HCT116 (cell line): Measurements from ENCODE around the gene COL28A1. TPM values are rescaled to one million over a fixed set of nuclear protein-coding genes. Genes with fewer than 3 reads are reported as not detected.

Experiments used
- ATAC-seq: fragments of 200-7000 bp; cut with Tn5 transposase; 2 replicates; pipeline ENCODE4 v1.9.1; 2020; ENCODE audit warnings: mild to moderate bottlenecking, moderate library complexity
- BruUV-seq: library from RNA; stranded (reverse); fragments of 400-500 nt; replicated peaks from 2 replicates; lab custom pipeline; 2021; lab: Mats Ljungman, UMichigan
- CTCF ChIA-PET: fragments of 300-600 bp; sonication (Branson Sonifier 250); formaldehyde crosslinking; loops from one replicate; lab custom pipeline; 2021; ENCODE audit warnings: antibody characterized with exemption; lab: Charles Lee
- POLR2A ChIA-PET: fragments of 300-600, 350-600 bp; sonication (Branson Sonifier 250); formaldehyde crosslinking; loops from one replicate; lab custom pipeline; 2021; ENCODE audit warnings: antibody characterized with exemption; lab: Charles Lee
- RAD21 ChIA-PET, 2 experiments: fragments of 300-600 bp; sonication (Branson Sonifier 250); formaldehyde crosslinking; loops; one replicate each; lab custom pipeline; 2023; ENCODE audit warnings: low total read pairs in 2 of 2; ENCODE audit not compliant: uncharacterized antibody in 2 of 2, unreplicated experiment in 2 of 2, low non-redundant PET in 1 of 2; lab: Charles Lee
- DNase-seq: peaks from one replicate; pipeline ENCODE4 v3.0.0-alpha.2; 2010; ENCODE audit warnings: low read depth, low spot score
- H2AFZ ChIP-seq: fragments of 200-600 bp; shearing (Covaris generic), sonication (generic); 2 replicates; pipeline ENCODE4 v1.6.1; 2017; ENCODE audit warnings: low read depth, mixed run types, mixed read lengths, antibody characterized with exemption, low read length; ENCODE audit not compliant: poor library complexity, severe bottlenecking
- H3K27ac ChIP-seq: 2 replicates; pipeline ENCODE4 v1.5.1; 2012; ENCODE audit warnings: low read depth, low read length
- H3K27me3 ChIP-seq: fragments of 200-600 bp; sonication (generic); 2 replicates; pipeline ENCODE4 v1.6.1; 2016; ENCODE audit warnings: mixed run types, low read length, mixed read lengths; ENCODE audit not compliant: insufficient read depth
- H3K36me3 ChIP-seq, 2 experiments: fragments of 200-500 bp in 1 of 2; fragments of 200-600 bp in 1 of 2; sonication (Bioruptor generic) in 1 of 2; sonication (generic) in 1 of 2; 2 replicates each; pipeline versions ENCODE4 v1.5.1 to v1.6.1; 2014 to 2016; ENCODE audit warnings: low read length in 2 of 2, inconsistent platforms in 1 of 2, mixed read lengths in 1 of 2, mixed run types in 1 of 2; ENCODE audit not compliant: insufficient read depth in 2 of 2, control insufficient read depth in 1 of 2
- H3K4me1 ChIP-seq, 2 experiments: fragments of 200-600 bp in 1 of 2; sonication (generic) in 1 of 2; 2 replicates each; pipeline versions ENCODE4 v1.5.1 to v1.6.1; 2012 to 2017; ENCODE audit warnings: low read length in 2 of 2, inconsistent platforms in 1 of 2, mild to moderate bottlenecking in 1 of 2, mixed read lengths in 1 of 2, mixed run types in 1 of 2, moderate library complexity in 1 of 2; ENCODE audit not compliant: insufficient read depth in 2 of 2, control insufficient read depth in 1 of 2
- H3K4me2 ChIP-seq: fragments of 200-600 bp; sonication (generic); 2 replicates; pipeline ENCODE4 v1.6.1; 2017; ENCODE audit warnings: mixed run types, low read length, mixed read lengths
- H3K4me3 ChIP-seq, 2 experiments: fragments of 200-600 bp in 1 of 2; sonication (generic) in 1 of 2; replicated peaks in 1 of 2; 2 replicates each; pipeline ENCODE4 v1.5.1; 2011 to 2016; ENCODE audit warnings: low read length in 2 of 2, control low read depth in 1 of 2, low read depth in 1 of 2, mild to moderate bottlenecking in 1 of 2, mixed read lengths in 1 of 2, mixed run types in 1 of 2
- H3K79me2 ChIP-seq: fragments of 200-600 bp; sonication (generic); 2 replicates; pipeline ENCODE4 v1.6.1; 2017; ENCODE audit warnings: mild to moderate bottlenecking, mixed run types, low read length, moderate library complexity, mixed read lengths; ENCODE audit not compliant: insufficient read depth
- H3K9ac ChIP-seq: fragments of 200-600 bp; sonication (generic); 2 replicates; pipeline ENCODE4 v1.6.1; 2016; ENCODE audit warnings: low read length, mixed read lengths
- H3K9me2 ChIP-seq: fragments of 200-600 bp; sonication (generic), shearing (Covaris generic); 2 replicates; pipeline ENCODE4 v1.6.1; 2017; ENCODE audit warnings: mixed run types, mild to moderate bottlenecking, moderate library complexity; ENCODE audit not compliant: insufficient read depth
- H3K9me3 ChIP-seq, 2 experiments: fragments of 200-500 bp in 1 of 2; fragments of 200-600 bp in 1 of 2; sonication (Bioruptor generic) in 1 of 2; sonication (generic) in 1 of 2; 2 replicates each; pipeline ENCODE4 v1.6.1; 2014 to 2017; ENCODE audit warnings: low read length in 2 of 2, mixed read lengths in 2 of 2, inconsistent platforms in 1 of 2, low read depth in 1 of 2, mild to moderate bottlenecking in 1 of 2, mixed run types in 1 of 2, moderate library complexity in 1 of 2; ENCODE audit not compliant: control insufficient read depth in 1 of 2, insufficient read depth in 1 of 2
- H4K20me1 ChIP-seq: fragments of 200-600 bp; sonication (generic), shearing (Covaris generic); 2 replicates; pipeline ENCODE4 v1.6.1; 2017; ENCODE audit warnings: mixed run types, mild to moderate bottlenecking, moderate library complexity; ENCODE audit not compliant: insufficient read depth
- CBX3 ChIP-seq: IDR thresholded peaks from 2 replicates; pipeline ENCODE4 v1.6.1; 2012; ENCODE audit warnings: low read depth
- CEBPB ChIP-seq: IDR thresholded peaks from 2 replicates; pipeline ENCODE4 v1.6.1; 2012; ENCODE audit warnings: low read depth
- ELF1 ChIP-seq: IDR thresholded peaks from 2 replicates; pipeline ENCODE4 v1.6.1; 2012; ENCODE audit warnings: low read depth, borderline replicate concordance
- EZH2 ChIP-seq: fragments of 200-600 bp; sonication (generic); IDR thresholded peaks from 2 replicates; pipeline ENCODE4 v1.6.1; 2017; ENCODE audit warnings: antibody characterized with exemption, mixed run types
- EZH2phosphoT487 ChIP-seq: fragments of 200-600 bp; IDR thresholded peaks from 2 replicates; pipeline ENCODE4 v1.6.1; 2018; ENCODE audit warnings: antibody characterized with exemption, borderline replicate concordance
- FOSL1 ChIP-seq: IDR thresholded peaks from 2 replicates; pipeline ENCODE4 v1.6.1; 2012; ENCODE audit warnings: low read depth
- JUND ChIP-seq: IDR thresholded peaks from 2 replicates; pipeline ENCODE4 v1.6.1; 2012
- POLR2A ChIP-seq: IDR thresholded peaks from 2 replicates; pipeline ENCODE4 v1.7.0; 2011; ENCODE audit warnings: borderline replicate concordance; ENCODE audit not compliant: insufficient read depth, insufficient read length; ENCODE audit errors: extremely low read depth
- POLR2AphosphoS5 ChIP-seq: IDR thresholded peaks from 2 replicates; pipeline ENCODE4 v1.6.1; 2011; ENCODE audit warnings: mild to moderate bottlenecking, low read depth, low read length, moderate library complexity
- RAD21 ChIP-seq: IDR thresholded peaks from 2 replicates; pipeline ENCODE4 v1.6.1; 2012; ENCODE audit warnings: low read depth, mild to moderate bottlenecking
- SIN3A ChIP-seq: IDR thresholded peaks from 2 replicates; pipeline ENCODE4 v1.6.1; 2012; ENCODE audit warnings: low read depth
- SP1 ChIP-seq: IDR thresholded peaks from 2 replicates; pipeline ENCODE4 v1.6.1; 2012; ENCODE audit warnings: low read depth
- SRF ChIP-seq: IDR thresholded peaks from 2 replicates; pipeline ENCODE4 v1.6.1; 2012; ENCODE audit warnings: low read depth
- YY1 ChIP-seq: IDR thresholded peaks from 2 replicates; pipeline ENCODE4 v1.6.1; 2011; ENCODE audit warnings: low read length, low read depth, moderate library complexity, mild to moderate bottlenecking; ENCODE audit not compliant: insufficient replicate concordance; ENCODE audit errors: extremely low read depth
- ZBTB33 ChIP-seq: IDR thresholded peaks from 2 replicates; pipeline ENCODE4 v1.6.1; 2011; ENCODE audit warnings: mild to moderate bottlenecking, low read length, moderate library complexity; ENCODE audit not compliant: insufficient replicate concordance; ENCODE audit errors: extremely low read depth
- ZFX ChIP-seq: fragments of 450-650 bp; IDR thresholded peaks from 2 replicates; pipeline ENCODE4 v1.6.1; 2017
- ZNF274 ChIP-seq: fragments of 200-500 bp; sonication (Bioruptor generic); IDR thresholded peaks from 2 replicates; pipeline ENCODE4 v1.6.1; 2014; ENCODE audit warnings: mild to moderate bottlenecking, low read depth, low read length, inconsistent platforms
- intact Hi-C: fragments of 100-400 bp; cut with micrococcal nuclease; formaldehyde crosslinking; loops from 2 replicates; pipeline ENCODE4 v1.10.0; 2022
- total RNA-seq: library from RNA; stranded (reverse); gene quantifications from one replicate; pipeline ENCODE4 v1.2.1, GENCODE V29; 2021; ENCODE audit not compliant: unreplicated experiment
- TF ChIP-seq, protein P1 (sequence below), 3 experiments: fragments of 200-600 bp in 1 of 3; sonication (generic) in 1 of 3; IDR thresholded peaks in 2 of 3; conservative IDR thresholded peaks in 1 of 3; 2 replicates each; pipeline ENCODE4 v1.5.1; 2012 to 2017; ENCODE audit warnings: low read depth in 2 of 3, low read length in 2 of 3, antibody characterized with exemption in 1 of 3, borderline replicate concordance in 1 of 3, control low read depth in 1 of 3, mild to moderate bottlenecking in 1 of 3, mixed read lengths in 1 of 3, mixed run types in 1 of 3, moderate library complexity in 1 of 3; ENCODE audit not compliant: insufficient read depth in 1 of 3
- TF ChIP-seq, protein P2 (sequence below): IDR thresholded peaks from 2 replicates; pipeline ENCODE4 v1.6.1; 2012; ENCODE audit warnings: low read depth
- TF ChIP-seq, protein P3 (sequence below): IDR thresholded peaks from 2 replicates; pipeline ENCODE4 v1.6.1; 2012

The COL28A1 gene
- total RNA-seq, 1 experiment from 2014 or later = 0.12 TPM

DNA sequence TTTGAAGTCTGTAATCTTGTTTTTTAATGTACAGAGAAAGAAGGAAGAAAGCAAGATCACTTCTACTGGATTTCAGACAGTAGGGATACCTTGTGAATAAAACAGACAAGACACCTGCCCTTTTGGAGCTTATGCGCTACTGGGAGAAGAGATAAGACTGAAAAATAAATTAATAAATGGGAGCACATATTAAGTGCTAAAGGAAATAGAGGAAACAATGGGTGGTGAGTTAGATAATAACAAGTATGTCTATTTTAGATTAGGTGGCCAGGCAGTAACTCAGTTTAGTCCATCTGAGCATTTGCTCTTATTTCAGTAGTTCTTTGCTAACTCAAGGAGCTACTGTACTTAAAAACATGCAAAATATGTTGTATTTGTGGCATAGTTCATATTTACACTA is 46.9 kb upstream of the COL28A1 start:
- no peaks in the 10 kb centered on the region for H3K9me3 ChIP-seq
- H3K9me2 ChIP-seq = no peaks in the 10 kb centered on the region
- no peaks in the 10 kb centered on the region; a peak in 1 of 4 replicates for H3K36me3 ChIP-seq
- POLR2A ChIA-PET = no interaction called here
- CTCF ChIA-PET = interaction anchor here (1.4 kb wide), 1 partner anchor 158 kb away, joined by 3 read pairs; no protein-coding TSS in a partner anchor
- no peaks in the 10 kb centered on the region for H3K4me1 ChIP-seq
- no peak overlapping the region for H3K4me3 ChIP-seq
- peaks cover 12% of the 10 kb centered on the region; the same call in 1 of the 2 replicates for H3K79me2 ChIP-seq
- no peak overlapping the region for H2AFZ ChIP-seq
- RAD21 ChIA-PET = no interaction called here
- intact Hi-C loops = no loop called here
- DNase-seq (no peak), ATAC-seq (no peak)
- no peaks in the 10 kb centered on the region for H3K27me3 ChIP-seq
- TF ChIP-seq SRF (no peak), FOSL1 (no peak), EZH2phosphoT487 (no peak), ZNF274 (no peak), RAD21 (no peak), EZH2 (no peak), POLR2AphosphoS5 (no peak), CBX3 (no peak), ELF1 (no peak), POLR2A (no peak), JUND (no peak), YY1 (no peak), ZBTB33 (no peak), SIN3A (no peak), SP1 (no peak), CEBPB (no peak), ZFX (no peak)
- TF ChIP-seq, protein P1, sequence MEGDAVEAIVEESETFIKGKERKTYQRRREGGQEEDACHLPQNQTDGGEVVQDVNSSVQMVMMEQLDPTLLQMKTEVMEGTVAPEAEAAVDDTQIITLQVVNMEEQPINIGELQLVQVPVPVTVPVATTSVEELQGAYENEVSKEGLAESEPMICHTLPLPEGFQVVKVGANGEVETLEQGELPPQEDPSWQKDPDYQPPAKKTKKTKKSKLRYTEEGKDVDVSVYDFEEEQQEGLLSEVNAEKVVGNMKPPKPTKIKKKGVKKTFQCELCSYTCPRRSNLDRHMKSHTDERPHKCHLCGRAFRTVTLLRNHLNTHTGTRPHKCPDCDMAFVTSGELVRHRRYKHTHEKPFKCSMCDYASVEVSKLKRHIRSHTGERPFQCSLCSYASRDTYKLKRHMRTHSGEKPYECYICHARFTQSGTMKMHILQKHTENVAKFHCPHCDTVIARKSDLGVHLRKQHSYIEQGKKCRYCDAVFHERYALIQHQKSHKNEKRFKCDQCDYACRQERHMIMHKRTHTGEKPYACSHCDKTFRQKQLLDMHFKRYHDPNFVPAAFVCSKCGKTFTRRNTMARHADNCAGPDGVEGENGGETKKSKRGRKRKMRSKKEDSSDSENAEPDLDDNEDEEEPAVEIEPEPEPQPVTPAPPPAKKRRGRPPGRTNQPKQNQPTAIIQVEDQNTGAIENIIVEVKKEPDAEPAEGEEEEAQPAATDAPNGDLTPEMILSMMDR (IDR thresholded peaks at IDR 0.05 in 2 of 3, conservative IDR thresholded peaks at IDR 0.05 in 1 of 3; ENCODE audit: borderline replicate concordance in 1 of 3, insufficient read depth in 1 of 3, low read depth in 2 of 3, low read length in 2 of 3) = no peak
- TF ChIP-seq, protein P2, sequence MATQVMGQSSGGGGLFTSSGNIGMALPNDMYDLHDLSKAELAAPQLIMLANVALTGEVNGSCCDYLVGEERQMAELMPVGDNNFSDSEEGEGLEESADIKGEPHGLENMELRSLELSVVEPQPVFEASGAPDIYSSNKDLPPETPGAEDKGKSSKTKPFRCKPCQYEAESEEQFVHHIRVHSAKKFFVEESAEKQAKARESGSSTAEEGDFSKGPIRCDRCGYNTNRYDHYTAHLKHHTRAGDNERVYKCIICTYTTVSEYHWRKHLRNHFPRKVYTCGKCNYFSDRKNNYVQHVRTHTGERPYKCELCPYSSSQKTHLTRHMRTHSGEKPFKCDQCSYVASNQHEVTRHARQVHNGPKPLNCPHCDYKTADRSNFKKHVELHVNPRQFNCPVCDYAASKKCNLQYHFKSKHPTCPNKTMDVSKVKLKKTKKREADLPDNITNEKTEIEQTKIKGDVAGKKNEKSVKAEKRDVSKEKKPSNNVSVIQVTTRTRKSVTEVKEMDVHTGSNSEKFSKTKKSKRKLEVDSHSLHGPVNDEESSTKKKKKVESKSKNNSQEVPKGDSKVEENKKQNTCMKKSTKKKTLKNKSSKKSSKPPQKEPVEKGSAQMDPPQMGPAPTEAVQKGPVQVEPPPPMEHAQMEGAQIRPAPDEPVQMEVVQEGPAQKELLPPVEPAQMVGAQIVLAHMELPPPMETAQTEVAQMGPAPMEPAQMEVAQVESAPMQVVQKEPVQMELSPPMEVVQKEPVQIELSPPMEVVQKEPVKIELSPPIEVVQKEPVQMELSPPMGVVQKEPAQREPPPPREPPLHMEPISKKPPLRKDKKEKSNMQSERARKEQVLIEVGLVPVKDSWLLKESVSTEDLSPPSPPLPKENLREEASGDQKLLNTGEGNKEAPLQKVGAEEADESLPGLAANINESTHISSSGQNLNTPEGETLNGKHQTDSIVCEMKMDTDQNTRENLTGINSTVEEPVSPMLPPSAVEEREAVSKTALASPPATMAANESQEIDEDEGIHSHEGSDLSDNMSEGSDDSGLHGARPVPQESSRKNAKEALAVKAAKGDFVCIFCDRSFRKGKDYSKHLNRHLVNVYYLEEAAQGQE = no peak
- TF ChIP-seq, protein P3, sequence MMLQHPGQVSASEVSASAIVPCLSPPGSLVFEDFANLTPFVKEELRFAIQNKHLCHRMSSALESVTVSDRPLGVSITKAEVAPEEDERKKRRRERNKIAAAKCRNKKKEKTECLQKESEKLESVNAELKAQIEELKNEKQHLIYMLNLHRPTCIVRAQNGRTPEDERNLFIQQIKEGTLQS = no peak
- H3K27ac ChIP-seq = no peak overlapping the region
- H3K4me2 ChIP-seq = no peak overlapping the region
- no peaks in the 10 kb centered on the region for H4K20me1 ChIP-seq
- no peak overlapping the region for H3K9ac ChIP-seq
- no TSS peak for BruUV-seq
